ENCODE measurements around the gene TFDP2.

The TFDP2 gene

DNA sequence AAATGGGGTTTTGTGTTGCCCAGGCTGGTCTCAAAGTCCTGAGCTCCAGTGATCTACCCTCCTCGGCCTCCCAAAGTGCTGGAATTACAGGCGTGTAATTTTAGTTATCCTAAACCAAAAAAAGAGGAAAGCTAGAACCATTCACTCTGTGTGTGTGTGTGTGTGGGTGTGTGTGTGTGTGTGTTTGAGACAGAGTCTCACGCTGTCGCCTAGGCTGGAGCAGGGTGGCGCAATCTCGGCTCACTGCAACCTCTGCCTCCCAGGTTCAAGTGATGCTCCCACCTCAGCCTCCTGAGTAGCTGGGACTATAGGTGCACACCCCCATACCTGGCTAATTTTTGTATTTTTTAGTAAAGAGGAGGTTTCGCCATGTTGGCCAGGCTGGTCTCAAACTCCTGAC, 84.0 kb downstream of the TFDP2 start:
- no peak for DNase-seq

DNA sequence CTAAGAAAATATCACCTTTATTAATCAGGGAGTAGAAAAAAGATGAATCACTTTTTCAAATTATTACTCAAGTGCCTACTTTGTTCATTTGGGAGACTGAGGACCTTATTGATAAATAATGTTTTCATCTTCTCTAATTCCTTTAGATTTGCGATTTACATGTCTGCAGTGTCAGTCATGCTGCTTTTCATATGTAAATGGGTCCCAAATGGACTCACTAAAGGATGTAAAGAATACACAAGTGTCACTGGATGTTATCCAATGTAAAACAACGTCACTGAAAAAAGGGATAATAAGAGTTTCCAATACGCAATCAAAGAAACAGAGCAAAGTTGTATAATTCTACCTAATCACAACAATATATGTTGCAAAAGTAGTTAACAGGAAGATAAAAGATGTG, 84.9 kb downstream of the TFDP2 start:
- DNase-seq: no peak

DNA sequence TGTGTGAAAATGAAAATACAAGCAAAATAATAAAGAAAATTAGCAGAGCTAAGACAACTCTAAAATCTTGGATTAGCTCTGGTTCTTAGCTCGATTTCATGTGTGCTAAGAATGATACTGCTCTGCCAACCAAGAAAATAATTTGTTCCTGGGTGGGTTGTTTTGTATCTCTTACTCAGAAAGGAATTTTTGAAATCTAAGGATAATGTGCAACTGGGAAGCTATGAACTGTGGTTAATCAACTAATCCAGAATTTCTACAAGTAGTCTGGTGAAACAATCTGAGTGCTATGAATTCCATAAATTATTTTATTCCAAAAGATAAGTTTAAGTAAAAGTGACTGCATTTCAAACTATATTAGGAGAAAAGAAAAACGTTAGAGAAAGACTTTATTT, 92.0 kb downstream of the TFDP2 start:
- DNase-seq: no peak

DNA sequence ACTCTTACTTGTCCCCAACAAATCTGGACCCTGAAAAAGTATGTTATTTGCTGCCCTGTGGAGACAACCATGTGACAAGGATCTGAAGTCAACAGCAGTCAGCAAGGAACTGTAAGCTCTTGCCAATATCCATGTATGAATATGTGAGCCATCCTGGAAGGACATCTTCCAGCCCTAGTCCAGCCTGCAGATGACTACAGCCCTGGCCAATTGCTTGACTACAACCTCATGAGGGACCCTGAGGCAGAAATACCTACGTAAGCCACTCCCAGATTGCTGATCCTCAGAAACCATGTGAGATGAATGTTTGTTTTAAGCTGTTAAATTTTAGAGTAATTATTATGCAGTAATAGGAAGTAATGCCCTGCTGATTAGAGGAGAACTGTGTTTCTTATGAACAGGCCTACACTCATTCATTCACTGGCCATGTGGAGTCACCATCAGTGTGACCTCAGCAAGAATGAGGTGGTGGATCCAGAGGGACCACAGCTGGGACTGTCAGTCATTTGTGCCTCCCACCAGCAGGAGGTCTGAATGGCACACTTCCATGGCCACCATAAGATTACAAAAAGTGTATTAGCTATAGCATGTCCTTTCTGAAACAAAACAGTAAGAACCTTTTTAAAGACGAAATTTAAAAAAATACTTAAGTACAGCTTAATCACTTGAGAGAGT, 92.6 kb downstream of the TFDP2 start:
- no peak for DNase-seq

DNA sequence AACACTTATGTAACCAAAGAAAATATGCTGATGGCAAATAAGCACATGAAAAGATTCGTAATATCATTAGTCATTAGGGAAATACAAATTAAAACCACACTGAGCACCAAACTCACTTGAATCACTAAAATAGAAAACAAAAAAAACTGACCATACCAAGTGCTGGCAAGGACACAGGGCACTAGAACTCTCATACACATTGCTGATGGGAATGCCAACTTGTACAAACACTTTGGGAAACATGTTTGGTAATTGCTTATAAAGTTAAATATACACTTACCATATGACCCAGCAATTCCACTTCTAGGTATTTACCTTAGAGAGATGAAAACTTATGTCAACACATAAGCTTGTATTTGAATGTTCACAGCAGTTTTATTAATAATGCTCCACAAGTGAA, 95.5 kb downstream of the TFDP2 start:
- peak; percentile 1 for DNase-seq

DNA sequence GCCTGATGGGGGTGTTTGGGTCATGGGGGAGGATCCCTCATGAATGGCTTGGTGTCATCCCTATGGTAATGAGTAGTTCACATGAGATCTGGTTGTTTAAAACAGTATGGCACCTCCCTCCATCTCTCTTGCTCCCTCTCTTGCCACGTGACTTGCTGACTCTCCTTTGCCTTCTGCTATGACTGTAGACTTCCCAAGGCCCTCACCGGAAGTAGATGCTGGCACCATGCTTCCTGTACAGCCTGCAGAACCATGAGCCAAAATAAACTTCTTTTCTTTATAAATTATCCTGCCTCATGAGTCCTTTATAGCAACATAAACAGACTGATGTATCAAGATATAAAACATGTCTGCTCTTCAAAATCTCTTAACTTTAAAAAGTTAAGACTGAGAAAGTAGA, 96.1 kb downstream of the TFDP2 start:
- DNase-seq: no peak

DNA sequence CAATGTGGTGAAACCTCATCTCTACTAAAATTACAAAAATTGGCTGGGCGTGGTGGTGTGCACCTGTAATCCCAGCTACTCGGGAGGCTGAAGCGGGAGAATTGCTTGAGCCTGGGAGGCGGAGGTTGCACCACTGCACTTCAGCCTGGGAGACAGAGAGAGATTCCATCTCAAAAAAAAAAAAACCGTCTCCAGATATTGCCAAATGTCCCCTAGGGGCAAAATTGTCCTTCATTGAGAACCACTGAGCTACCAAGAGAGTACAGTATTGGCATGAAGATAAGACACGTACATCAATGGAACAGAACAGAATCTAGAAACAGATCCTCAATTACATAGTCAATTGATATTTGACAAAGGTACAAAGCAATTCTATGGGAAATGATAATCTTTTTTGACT, 98.0 kb downstream of the TFDP2 start:
- no peak for DNase-seq

DNA sequence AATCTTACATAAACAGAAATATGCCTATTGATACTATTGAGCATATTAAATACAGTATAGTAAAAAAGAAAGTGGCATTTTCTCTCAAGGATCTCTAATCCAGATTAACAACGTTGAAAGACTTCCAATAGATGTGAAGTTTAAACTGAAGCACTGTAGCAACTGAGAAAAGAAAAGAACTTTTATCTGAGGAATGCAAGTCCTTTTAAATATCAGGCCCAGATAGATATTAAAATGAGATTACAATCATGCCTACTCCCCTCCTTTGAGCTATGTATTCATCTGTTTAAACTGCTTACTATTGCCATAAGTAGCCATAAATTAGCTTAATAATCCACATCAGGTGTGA, 102.3 kb downstream of the TFDP2 start:
- no peak for DNase-seq

DNA sequence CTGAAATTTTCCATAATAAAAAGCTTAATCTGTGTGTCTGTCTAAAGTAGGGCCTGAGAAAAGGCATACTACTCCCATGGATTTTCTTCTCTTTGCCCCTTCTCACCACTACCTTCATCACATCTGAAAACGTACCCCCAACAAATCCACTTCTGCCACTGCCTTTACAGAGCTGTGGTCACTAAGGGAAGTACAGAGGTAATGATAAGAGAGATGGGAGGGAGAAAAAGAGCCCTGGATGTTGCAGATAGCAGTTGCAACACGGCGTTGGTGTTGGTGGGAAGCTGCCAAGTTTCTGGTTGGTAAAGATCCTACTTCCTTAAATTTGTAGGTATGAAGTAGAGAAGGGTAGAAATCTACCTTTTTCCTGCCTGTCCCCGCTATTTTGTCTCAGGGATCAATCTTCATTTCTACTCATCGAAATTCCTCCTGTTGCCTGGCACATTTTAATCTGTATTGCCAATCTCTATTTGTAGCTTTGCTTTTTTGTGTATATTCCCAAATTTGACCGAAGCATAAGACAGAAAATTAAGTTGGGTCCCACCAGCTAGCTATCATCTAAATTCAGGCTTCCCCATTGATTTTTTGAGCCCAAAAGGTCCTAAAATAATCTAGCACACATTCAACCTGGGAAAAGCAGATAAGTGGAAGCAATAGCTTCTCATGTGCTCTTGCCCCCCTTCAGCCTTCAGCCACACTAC, 102.9 kb downstream of the TFDP2 start:
- no peak for DNase-seq

DNA sequence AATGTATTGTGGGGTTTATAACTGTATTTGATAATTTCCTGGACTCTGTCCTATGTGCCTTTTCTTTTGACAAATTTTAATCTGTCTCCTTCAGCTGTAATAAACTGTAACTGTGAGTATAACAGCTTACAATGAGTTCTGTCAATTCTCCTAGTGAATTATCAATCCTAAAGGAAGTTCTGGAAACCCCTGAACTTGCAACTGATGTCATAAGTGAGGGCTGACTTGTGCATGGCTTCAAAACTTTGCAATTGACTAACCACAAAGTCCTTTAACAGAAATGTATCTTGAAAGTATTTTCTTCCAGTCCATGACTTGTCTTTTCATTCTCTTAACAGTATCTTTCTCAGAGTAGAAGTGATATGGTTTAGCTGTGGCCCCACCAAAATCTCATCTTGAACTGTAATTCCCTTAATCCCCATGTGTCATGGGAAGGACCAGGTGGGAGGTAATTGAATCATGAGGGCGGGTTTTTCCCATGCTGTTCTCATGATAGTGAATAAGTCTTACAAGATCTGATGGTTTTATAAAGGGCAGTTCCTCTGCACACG, 108.3 kb downstream of the TFDP2 start:
- DNase-seq: no peak

DNA sequence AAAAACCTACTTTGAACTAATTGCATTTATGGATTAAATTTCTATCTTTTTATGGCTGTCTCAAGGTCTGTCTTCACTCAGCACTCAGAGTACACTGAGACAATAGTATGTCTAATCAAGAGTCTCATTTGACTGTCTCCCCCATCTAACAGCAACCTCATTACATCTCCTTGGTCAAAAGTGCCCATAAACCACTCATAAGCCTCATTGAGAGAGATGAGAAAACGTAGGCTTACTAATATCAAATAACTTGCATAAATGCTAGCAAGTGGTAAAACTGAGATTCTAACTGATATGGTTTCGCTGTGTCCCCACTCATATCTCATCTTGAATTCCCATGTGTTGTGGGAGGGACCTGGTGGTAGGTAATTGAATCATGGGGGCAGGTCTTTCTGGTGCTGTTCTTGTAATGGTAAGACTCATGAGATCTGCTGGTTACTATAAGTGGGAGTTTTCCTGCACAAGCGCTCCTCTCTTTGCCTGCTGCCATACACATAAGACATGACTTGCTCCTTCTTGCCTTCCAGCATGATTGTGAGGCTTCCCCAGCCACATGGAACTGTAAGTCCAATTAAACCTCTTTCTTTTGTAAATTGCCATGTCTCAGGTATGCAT, 113.9 kb downstream of the TFDP2 start:
- DNase-seq: no peak

DNA sequence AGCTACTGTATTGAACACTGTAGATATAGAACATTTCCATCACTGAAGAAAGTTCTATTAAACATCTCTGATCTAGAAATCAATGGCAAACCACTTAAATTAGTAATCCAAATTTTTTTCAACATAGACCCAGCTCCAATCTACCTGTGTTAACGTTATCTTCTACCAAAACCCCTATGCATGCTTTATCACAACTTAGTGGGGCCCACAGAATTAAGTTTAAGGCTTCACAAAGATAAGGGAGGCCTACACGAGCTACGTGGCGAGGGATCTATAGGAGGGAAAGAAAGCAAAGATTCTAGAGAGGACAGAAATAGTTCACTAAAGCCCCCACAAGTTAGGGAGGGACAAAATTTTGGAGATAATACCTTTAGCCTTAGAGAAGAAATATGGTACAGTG, 116.1 kb downstream of the TFDP2 start:
- DNase-seq: no peak

DNA sequence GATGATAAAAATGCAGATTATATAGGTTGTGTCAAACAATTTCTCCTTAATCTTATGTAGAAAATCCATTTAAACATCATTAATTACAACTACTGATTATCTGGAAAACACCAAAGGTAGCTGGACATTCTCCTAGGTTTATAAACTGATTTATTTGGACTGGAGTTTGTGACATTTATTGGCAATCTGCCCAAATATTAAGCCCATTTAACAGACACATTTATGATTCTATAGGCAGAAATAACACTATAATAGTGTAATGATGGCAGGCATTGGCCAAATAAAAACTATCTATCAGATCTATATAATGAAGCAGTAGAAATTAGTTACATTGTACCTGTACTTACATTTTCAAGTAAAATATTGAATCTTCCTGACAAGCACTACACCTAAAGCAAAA, 117.8 kb downstream of the TFDP2 start:
- no peak for DNase-seq

DNA sequence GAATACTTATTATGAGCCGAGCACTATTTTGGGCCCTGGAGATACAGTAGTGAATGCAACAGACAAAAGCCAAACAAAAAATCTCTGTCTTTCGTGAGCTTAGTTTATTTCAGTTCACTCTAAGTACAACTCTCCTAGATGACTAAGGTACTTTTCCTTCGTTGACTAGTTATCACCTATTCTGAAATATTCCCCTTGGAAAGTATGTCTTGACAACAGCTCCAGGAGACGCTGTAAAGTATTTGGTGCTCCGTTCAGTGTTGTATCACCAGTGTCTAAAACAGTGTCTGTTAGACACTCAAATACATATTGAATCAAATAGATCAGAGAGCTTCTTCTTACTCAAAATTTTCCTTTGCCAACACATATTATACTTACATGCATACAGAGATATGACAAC, 119.6 kb downstream of the TFDP2 start:
- DNase-seq: no peak

DNA sequence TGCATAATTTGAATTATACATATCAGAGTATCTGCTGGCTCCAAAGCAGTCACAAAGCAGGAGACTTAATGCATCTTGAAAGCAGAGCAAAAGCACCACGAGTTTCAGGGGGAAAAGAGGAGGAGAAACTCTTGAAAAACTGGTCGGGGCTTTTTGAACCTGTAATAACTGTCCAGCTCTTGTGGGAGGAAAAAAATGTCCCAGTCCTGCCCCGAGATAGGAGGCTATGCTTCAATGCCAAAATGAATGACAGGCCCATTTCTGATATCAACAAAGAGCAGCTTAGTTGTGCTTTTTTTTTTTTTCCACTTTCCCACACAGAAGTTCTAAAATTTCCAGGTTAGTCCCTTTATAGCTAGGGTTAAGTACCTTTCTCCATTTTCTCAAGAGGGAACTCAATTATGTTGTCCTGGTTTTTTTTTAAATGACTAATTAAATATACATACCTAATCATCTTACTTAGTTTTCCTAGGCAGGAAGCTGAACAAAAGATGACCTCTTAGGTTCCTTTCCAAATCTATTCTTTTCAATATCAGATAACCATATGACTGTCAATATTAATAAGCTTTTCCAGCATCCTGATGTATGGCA, 120.2 kb downstream of the TFDP2 start:
- no peak for DNase-seq

DNA sequence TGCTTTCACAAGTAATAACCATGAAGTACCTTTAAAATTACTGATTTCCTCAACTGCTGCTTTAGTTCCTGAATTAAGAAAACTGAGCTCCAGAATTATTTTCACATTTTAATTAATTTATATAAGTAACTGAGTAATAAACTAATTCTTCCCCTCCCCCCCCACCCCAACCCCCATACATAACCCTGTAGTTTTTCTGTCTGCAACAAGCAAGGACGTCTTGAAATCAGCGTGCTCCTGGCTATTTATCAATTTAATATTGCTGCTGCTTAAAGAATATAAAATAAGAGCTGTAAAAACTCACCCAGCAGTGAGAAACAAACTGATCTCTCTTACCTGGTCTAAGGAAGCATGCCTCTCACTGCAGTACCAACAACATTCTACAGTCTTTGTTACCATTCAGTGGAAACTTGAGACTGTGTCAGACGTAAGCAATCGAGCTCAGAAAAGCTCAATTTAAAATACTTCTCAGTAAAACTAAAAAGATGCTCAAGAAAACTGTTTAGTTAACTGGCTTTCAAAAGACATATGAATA, 121.0 kb downstream of the TFDP2 start:
- peak; percentile 57 for DNase-seq

DNA sequence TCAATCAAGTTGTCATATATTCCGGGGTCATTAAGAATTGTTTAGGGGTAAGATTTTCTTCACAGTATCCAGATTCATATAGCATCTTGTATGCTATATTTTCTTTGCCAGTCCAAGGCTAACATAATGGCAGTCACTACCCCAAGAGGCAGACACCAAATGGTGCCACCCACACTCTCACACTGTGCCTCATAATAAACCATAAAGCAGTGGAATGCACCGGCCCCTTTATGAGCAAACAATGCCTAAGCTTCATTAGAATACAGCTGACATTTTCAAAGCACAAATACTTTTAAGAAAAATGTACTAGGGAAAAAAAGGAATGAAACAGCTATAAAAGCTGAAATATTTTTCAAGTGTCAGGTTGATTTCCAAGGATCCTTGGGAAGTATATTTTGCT, 121.6 kb downstream of the TFDP2 start:
- DNase-seq: peak; percentile 11

DNA sequence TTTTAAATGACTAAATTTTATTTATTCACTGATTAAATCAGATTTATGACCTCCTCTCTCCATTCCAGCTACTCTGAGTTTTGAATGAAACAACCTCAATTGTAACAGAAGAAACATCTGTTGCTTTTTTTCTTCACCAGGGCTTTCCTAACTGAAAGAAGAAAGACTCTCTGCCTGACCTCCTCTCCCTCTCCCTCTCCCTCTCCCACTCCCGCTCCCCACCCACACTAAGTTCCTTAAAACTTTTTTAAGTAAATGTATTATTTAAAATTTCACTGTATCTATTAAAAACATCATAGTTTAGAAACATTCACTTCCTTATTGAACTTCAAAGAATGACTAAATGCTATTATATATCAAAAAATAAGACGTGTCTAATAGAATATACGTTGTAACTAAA, 122.0 kb downstream of the TFDP2 start:
- DNase-seq: no peak

DNA sequence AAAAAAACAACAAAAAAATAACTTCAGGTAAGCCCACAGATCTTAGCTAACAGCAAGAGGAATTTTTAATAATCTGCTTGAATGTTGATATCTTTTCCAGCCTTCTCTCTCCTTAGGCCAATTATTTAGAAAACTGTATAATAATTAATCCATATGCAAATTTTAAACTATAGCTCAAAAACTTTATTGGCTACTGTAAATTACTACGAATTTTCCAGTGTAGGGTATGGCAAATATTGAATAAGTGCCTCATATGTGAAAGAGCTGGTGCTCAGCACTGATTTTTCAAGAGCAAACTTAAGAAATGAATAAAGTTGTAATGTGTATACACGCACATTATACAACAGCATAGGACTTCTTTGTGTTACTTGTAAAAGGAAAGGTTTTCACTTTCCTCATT, 123.0 kb downstream of the TFDP2 start:
- no peak for DNase-seq

DNA sequence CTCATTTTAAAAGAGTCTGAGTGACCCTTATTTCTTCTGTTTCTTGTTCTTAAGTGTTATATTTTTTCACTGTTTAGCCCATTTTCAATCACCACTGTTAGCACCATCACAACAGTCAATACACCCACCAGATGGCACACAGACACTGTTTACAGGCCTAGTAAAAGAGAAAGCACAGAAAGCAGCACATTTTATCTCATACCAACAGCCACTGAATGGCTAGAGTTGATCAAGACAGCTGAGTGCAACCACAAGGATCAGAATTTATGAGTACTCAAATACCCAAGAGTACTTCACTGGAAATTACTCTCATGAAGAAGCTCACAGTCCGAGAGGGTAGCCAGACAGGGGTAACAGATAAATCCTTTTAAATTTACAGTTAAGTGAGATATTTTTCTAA, 127.0 kb downstream of the TFDP2 start:
- peak; percentile 11 for DNase-seq

DNA sequence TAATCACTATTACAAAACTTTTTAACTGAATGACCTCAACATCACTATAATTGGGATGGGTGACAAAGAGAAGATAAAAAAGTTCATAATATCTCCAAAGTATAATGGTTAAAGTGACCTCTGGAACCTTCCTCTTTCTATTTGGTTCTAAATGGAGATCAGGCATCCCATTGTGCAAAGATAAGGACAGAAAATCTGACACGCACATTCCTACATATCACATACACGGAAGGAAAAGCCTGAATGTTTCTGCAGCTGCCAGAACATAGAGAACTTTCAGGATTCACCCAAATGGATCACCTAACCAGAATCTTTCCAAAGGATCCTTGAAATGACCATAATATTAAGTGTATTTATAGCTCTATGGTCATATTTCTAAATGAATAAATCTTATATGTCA, 128.2 kb downstream of the TFDP2 start:
- no peak for DNase-seq

DNA sequence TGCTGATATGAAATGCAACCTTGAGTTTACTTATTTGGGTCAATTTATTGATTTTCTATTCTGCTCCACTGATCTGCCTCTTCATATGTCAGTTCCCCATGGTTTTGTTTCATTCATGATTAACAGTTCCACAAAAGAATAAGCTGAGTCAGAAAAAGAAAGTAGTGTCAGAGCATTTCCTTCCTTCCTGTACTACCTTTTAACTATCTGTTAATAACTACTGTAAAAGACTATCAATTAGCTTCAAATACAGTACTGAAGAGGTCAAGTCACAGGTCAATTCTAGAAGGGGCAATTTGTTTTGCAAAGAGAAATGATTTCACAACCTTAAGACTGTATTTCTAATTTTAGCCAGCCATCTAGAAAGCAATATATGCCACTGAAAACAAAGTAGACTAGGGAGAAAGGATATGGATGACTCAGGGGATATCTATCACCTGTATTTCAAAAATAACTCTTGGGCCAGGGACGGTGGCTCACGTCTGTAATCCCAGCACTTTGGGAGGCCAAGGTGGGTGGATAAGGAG, 129.5 kb downstream of the TFDP2 start:
- DNase-seq: no peak

DNA sequence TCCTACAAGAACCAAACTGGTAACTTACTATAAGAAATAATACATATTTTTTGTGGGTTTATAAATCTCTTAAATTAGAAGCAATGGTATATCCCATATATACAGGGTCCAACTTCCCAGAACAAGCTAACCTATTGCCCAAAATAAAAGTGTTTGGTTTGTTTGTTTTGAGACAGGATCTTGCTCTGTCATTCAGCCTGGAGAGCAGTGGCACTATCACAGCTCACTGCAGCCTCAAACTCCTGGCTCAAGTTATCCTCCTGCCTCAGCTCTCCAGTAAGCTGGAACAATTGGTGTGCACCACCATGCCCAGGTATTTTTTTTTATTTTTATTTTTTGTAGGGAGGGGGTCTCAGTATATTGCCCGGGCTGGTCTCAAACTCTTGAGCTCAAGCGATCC, 135.4 kb downstream of the TFDP2 start:
- DNase-seq: no peak

Data from NCI-H2029 (cell line).